ENCODE data around the gene ZFAND6.

The ZFAND6 gene

GRCh38 chr15:80157215-80157614 lies 97.7 kb downstream of the ZFAND6 start:
- peaks cover 43% of the 10 kb centered on the region for H3K4me1 Mint-ChIP-seq
- ATAC-seq (no peak), DNase-seq (ENCODE audit: low spot score in 2 of 2) (no peak)
- no peaks in the 10 kb centered on the region for H3K9me3 Mint-ChIP-seq
- H3K36me3 Mint-ChIP-seq = peaks cover 48% of the 10 kb centered on the region
- no peak overlapping the region for H3K27ac Mint-ChIP-seq
- H3K4me3 Mint-ChIP-seq = no peak overlapping the region

- Mint-ChIP-seq H3K27ac (peak overlapping the region; percentile 83), H3K36me3 (peaks cover 57% of the 10 kb centered on the region), H3K4me3 (peak overlapping the region; percentile 34), H3K9me3 (no peaks in the 10 kb centered on the region), H3K4me1 (peaks cover 40% of the 10 kb centered on the region)
- DNase-seq (ENCODE audit: low spot score in 2 of 2) (no peak), ATAC-seq (no peak)
These were observed 99.8 kb downstream of the ZFAND6 start for GRCh38 chr15:80159301-80159700.

GRCh38 chr15:80159811-80160569 lies 100.5 kb downstream of the ZFAND6 start:
- Mint-ChIP-seq H3K9me3 (no peaks in the 10 kb centered on the region), H3K27ac (peak overlapping the region; percentile 83), H3K4me1 (peaks cover 33% of the 10 kb centered on the region), H3K4me3 (peak overlapping the region; percentile 34), H3K36me3 (peaks cover 59% of the 10 kb centered on the region)
- ATAC-seq (peak; percentile 79), DNase-seq (ENCODE audit: low spot score in 2 of 2) (peak in 1 of 2 donors; percentile 65)

- Mint-ChIP-seq H3K27ac (peak overlapping the region; percentile 83), H3K36me3 (peaks cover 59% of the 10 kb centered on the region), H3K9me3 (no peaks in the 10 kb centered on the region), H3K4me3 (peak overlapping the region; percentile 34), H3K4me1 (peaks cover 27% of the 10 kb centered on the region)
- DNase-seq (ENCODE audit: low spot score in 2 of 2) (peak in 1 of 2 donors; percentile 14), ATAC-seq (peak; percentile 92)
These were observed 101.2 kb downstream of the ZFAND6 start for GRCh38 chr15:80160570-80161156.

- Mint-ChIP-seq H3K4me1 (peaks cover 27% of the 10 kb centered on the region), H3K9me3 (no peaks in the 10 kb centered on the region), H3K36me3 (peaks cover 59% of the 10 kb centered on the region), H3K27ac (peak overlapping the region; percentile 83), H3K4me3 (no peak overlapping the region)
- ATAC-seq (no peak), DNase-seq (ENCODE audit: low spot score in 2 of 2) (no peak)
These were observed 102.1 kb downstream of the ZFAND6 start for GRCh38 chr15:80161468-80162016.

- Mint-ChIP-seq H3K4me3 (no peak overlapping the region), H3K9me3 (no peaks in the 10 kb centered on the region), H3K27ac (no peak overlapping the region), H3K36me3 (peaks cover 59% of the 10 kb centered on the region), H3K4me1 (peaks cover 27% of the 10 kb centered on the region)
- no peak for ATAC-seq
- no peak for DNase-seq (ENCODE audit: low spot score in 2 of 2)
These were observed 102.6 kb downstream of the ZFAND6 start for GRCh38 chr15:80162059-80162554.

- Mint-ChIP-seq H3K4me3 (no peak overlapping the region), H3K4me1 (peaks cover 27% of the 10 kb centered on the region), H3K9me3 (no peaks in the 10 kb centered on the region), H3K36me3 (peaks cover 62% of the 10 kb centered on the region), H3K27ac (peak overlapping the region; percentile 21)
- no peak for DNase-seq (ENCODE audit: low spot score in 2 of 2)
- no peak for ATAC-seq
These were observed 103.7 kb downstream of the ZFAND6 start for GRCh38 chr15:80163217-80163616.

- no peak overlapping the region for H3K27ac Mint-ChIP-seq
- DNase-seq (ENCODE audit: low spot score in 2 of 2) (no peak), ATAC-seq (no peak)
- H3K4me3 Mint-ChIP-seq = no peak overlapping the region
- H3K9me3 Mint-ChIP-seq = no peaks in the 10 kb centered on the region
- peaks cover 27% of the 10 kb centered on the region for H3K4me1 Mint-ChIP-seq
- peaks cover 62% of the 10 kb centered on the region for H3K36me3 Mint-ChIP-seq
These were observed 104.4 kb downstream of the ZFAND6 start for GRCh38 chr15:80163897-80164296.

GRCh38 chr15:80167936-80168335 lies 108.5 kb downstream of the ZFAND6 start:
- no peak for DNase-seq (ENCODE audit: low spot score in 2 of 2)
- H3K4me3 Mint-ChIP-seq = no peak overlapping the region
- ATAC-seq = no peak

GRCh38 chr15:80168421-80168820 lies 108.9 kb downstream of the ZFAND6 start:
- DNase-seq (ENCODE audit: low spot score in 2 of 2) = no peak
- Mint-ChIP-seq H3K27ac (no peak overlapping the region), H3K4me1 (peaks cover 5% of the 10 kb centered on the region), H3K36me3 (peaks cover 42% of the 10 kb centered on the region), H3K9me3 (no peaks in the 10 kb centered on the region), H3K4me3 (no peak overlapping the region)
- ATAC-seq = no peak

More at GRCh38 chr15:80167936-80168335, 108.5 kb downstream of the ZFAND6 start:
- Mint-ChIP-seq H3K9me3 (no peaks in the 10 kb centered on the region), H3K27ac (no peak overlapping the region), H3K4me1 (peaks cover under 1% of the 10 kb centered on the region), H3K36me3 (peaks cover 42% of the 10 kb centered on the region)

- ATAC-seq = no peak
- no peak overlapping the region for H3K4me3 Mint-ChIP-seq
- peak overlapping the region; percentile 82 for H3K27ac Mint-ChIP-seq
- H3K9me3 Mint-ChIP-seq = no peaks in the 10 kb centered on the region
- H3K4me1 Mint-ChIP-seq = peaks cover 12% of the 10 kb centered on the region
- H3K36me3 Mint-ChIP-seq = peaks cover 32% of the 10 kb centered on the region
- DNase-seq (ENCODE audit: low spot score in 2 of 2) = no peak
These were observed 110.4 kb downstream of the ZFAND6 start for GRCh38 chr15:80169768-80170357.

GRCh38 chr15:80170596-80170995 lies 111.1 kb downstream of the ZFAND6 start:
- H3K27ac Mint-ChIP-seq = peak overlapping the region; percentile 82
- no peaks in the 10 kb centered on the region for H3K9me3 Mint-ChIP-seq
- no peak overlapping the region for H3K4me3 Mint-ChIP-seq
- peaks cover 33% of the 10 kb centered on the region for H3K36me3 Mint-ChIP-seq
- peaks cover 12% of the 10 kb centered on the region for H3K4me1 Mint-ChIP-seq
- DNase-seq (ENCODE audit: low spot score in 2 of 2) (no peak), ATAC-seq (no peak)

GRCh38 chr15:80171787-80172186 lies 112.3 kb downstream of the ZFAND6 start:
- H3K9me3 Mint-ChIP-seq = no peaks in the 10 kb centered on the region
- no peak for DNase-seq (ENCODE audit: low spot score in 2 of 2)
- H3K36me3 Mint-ChIP-seq = peaks cover 39% of the 10 kb centered on the region
- H3K4me1 Mint-ChIP-seq = peaks cover 12% of the 10 kb centered on the region
- no peak for ATAC-seq
- no peak overlapping the region for H3K4me3 Mint-ChIP-seq
- H3K27ac Mint-ChIP-seq = no peak overlapping the region

GRCh38 chr15:80172401-80172800 lies 112.9 kb downstream of the ZFAND6 start:
- no peak for ATAC-seq
- Mint-ChIP-seq H3K36me3 (peaks cover 44% of the 10 kb centered on the region), H3K9me3 (no peaks in the 10 kb centered on the region), H3K27ac (no peak overlapping the region), H3K4me1 (peaks cover 12% of the 10 kb centered on the region), H3K4me3 (no peak overlapping the region)
- DNase-seq (ENCODE audit: low spot score in 2 of 2) = no peak

- Mint-ChIP-seq H3K4me1 (peaks cover 12% of the 10 kb centered on the region), H3K4me3 (no peak overlapping the region), H3K27ac (peak overlapping the region; percentile 15), H3K36me3 (peaks cover 49% of the 10 kb centered on the region), H3K9me3 (no peaks in the 10 kb centered on the region)
- DNase-seq (ENCODE audit: low spot score in 2 of 2) = peak; percentile 58 to 86
- ATAC-seq = peak; percentile 82
These were observed 113.7 kb downstream of the ZFAND6 start for GRCh38 chr15:80173022-80173759.

Data from stimulated activated effector memory CD8-positive, alpha-beta T cell treated with anti-CD3 and anti-CD28 coated beads, Interleukin-12 subunit alpha, Interleukin-12 subunit beta, amount 100 ng/mL, for 72 hours (primary cell).